H9 (cell line): ENCODE data around the gene IGIP. TPM values are rescaled to one million over a fixed set of nuclear protein-coding genes. Genes with fewer than 3 reads are reported as not detected.

Experiments
- DNase-seq: peaks from one replicate; pipeline ENCODE4 v3.0.0-alpha.2; 2017
- H2AFZ ChIP-seq: one replicate; pipeline ENCODE4 v1.6.1; 2013; ENCODE audit warnings: mild to moderate bottlenecking, low read length, control low read depth, moderate library complexity
- H2AK5ac ChIP-seq: 2 replicates; pipeline ENCODE4 v1.6.1; 2013; ENCODE audit warnings: low read length, control low read depth, mixed read lengths; ENCODE audit not compliant: insufficient read length
- H2BK120ac ChIP-seq: one replicate; pipeline ENCODE4 v1.6.1; 2013; ENCODE audit warnings: low read depth, mild to moderate bottlenecking, low read length, control low read depth, inconsistent platforms; ENCODE audit not compliant: poor library complexity, severe bottlenecking
- H2BK12ac ChIP-seq: 2 replicates; pipeline ENCODE4 v1.6.1; 2013; ENCODE audit warnings: low read length, control low read depth, mixed read lengths, low read depth; ENCODE audit not compliant: insufficient read length
- H2BK15ac ChIP-seq: 2 replicates; pipeline ENCODE4 v1.6.1; 2013; ENCODE audit warnings: low read depth, low read length, control low read depth
- H2BK20ac ChIP-seq: one replicate; pipeline ENCODE4 v1.6.1; 2013; ENCODE audit warnings: low read depth, mild to moderate bottlenecking, low read length, control low read depth, inconsistent platforms; ENCODE audit not compliant: poor library complexity, severe bottlenecking
- H2BK5ac ChIP-seq: 2 replicates; pipeline ENCODE4 v1.6.1; 2013; ENCODE audit warnings: low read length, control low read depth, mixed read lengths; ENCODE audit not compliant: insufficient read length
- H3K14ac ChIP-seq: 2 replicates; pipeline ENCODE4 v1.6.1; 2013; ENCODE audit warnings: low read length, control low read depth; ENCODE audit not compliant: insufficient read depth
- H3K18ac ChIP-seq: 2 replicates; pipeline ENCODE4 v1.6.1; 2013; ENCODE audit warnings: low read depth, mild to moderate bottlenecking, mixed read lengths, low read length, control low read depth; ENCODE audit not compliant: insufficient read length
- H3K23ac ChIP-seq: 2 replicates; pipeline ENCODE4 v1.6.1; 2013; ENCODE audit warnings: low read length, control low read depth, mixed read lengths, low read depth; ENCODE audit not compliant: insufficient read length
- H3K23me2 ChIP-seq: 2 replicates; pipeline ENCODE4 v1.6.1; 2013; ENCODE audit warnings: low read depth, mild to moderate bottlenecking, mixed read lengths, low read length, control low read depth; ENCODE audit not compliant: insufficient read length, poor library complexity, severe bottlenecking
- H3K27ac ChIP-seq: 2 replicates; pipeline ENCODE4 v1.5.1; 2013; ENCODE audit warnings: low read length, control low read depth, mixed read lengths, low read depth; ENCODE audit not compliant: insufficient read length
- H3K27me3 ChIP-seq: 2 replicates; pipeline ENCODE4 v1.6.1; 2013; ENCODE audit warnings: low read length, control low read depth, inconsistent platforms; ENCODE audit not compliant: insufficient read depth
- H3K4ac ChIP-seq: 2 replicates; pipeline ENCODE4 v1.6.1; 2013; ENCODE audit warnings: low read depth, mild to moderate bottlenecking, control low read depth, inconsistent platforms, low read length, moderate library complexity
- H3K4me1 ChIP-seq: 2 replicates; pipeline ENCODE4 v1.6.1; 2013; ENCODE audit warnings: low read length, control low read depth, inconsistent platforms; ENCODE audit not compliant: insufficient read depth
- H3K4me2 ChIP-seq: 2 replicates; pipeline ENCODE4 v1.6.1; 2013; ENCODE audit warnings: low read length, control low read depth, mixed read lengths; ENCODE audit not compliant: insufficient read length, insufficient read depth
- H3K56ac ChIP-seq: 2 replicates; pipeline ENCODE4 v1.6.1; 2013; ENCODE audit warnings: low read depth, mild to moderate bottlenecking, mixed read lengths, low read length, control low read depth; ENCODE audit not compliant: insufficient read length
- H3K79me1 ChIP-seq: 2 replicates; pipeline ENCODE4 v1.6.1; 2013; ENCODE audit warnings: low read depth, mild to moderate bottlenecking, moderate library complexity, low read length, control low read depth, inconsistent platforms; ENCODE audit not compliant: insufficient read depth, poor library complexity, severe bottlenecking
- H3K79me2 ChIP-seq: 2 replicates; pipeline ENCODE4 v1.6.1; 2013; ENCODE audit warnings: low read length, control low read depth, inconsistent platforms; ENCODE audit not compliant: insufficient read depth
- H3K9ac ChIP-seq: 2 replicates; pipeline ENCODE4 v1.6.1; 2013; ENCODE audit warnings: low read length, control low read depth, mixed read lengths; ENCODE audit not compliant: insufficient read length; ENCODE audit errors: extremely low read depth
- H3K9me3 ChIP-seq: one replicate; pipeline ENCODE4 v1.6.1; 2013; ENCODE audit warnings: low read depth, low read length, inconsistent platforms; ENCODE audit not compliant: control insufficient read depth
- H3T11ph ChIP-seq: one replicate; pipeline ENCODE4 v1.6.1; 2013; ENCODE audit warnings: mild to moderate bottlenecking, low read length, control low read depth, inconsistent platforms
- H4K20me1 ChIP-seq: one replicate; pipeline ENCODE4 v1.6.1; 2013; ENCODE audit not compliant: control insufficient read depth, insufficient read length, insufficient read depth
- H4K5ac ChIP-seq: 2 replicates; pipeline ENCODE4 v1.6.1; 2013; ENCODE audit warnings: low read depth, mild to moderate bottlenecking, mixed read lengths, low read length, control low read depth; ENCODE audit not compliant: insufficient read length
- H4K8ac ChIP-seq: replicated peaks from 2 replicates; pipeline ENCODE4 v1.6.1; 2013; ENCODE audit warnings: low read length, control low read depth, mixed read lengths, low read depth; ENCODE audit not compliant: insufficient read length
- H4K91ac ChIP-seq: 2 replicates; pipeline ENCODE4 v1.6.1; 2013; ENCODE audit warnings: low read depth, mild to moderate bottlenecking, moderate library complexity, mixed read lengths, low read length, control low read depth; ENCODE audit not compliant: insufficient read length
- H3K27ac Mint-ChIP-seq, 3 experiments: 2 replicates in 2 of 3; 3 replicates in 1 of 3; pipeline ENCODE4 v1.8.0; 2020 to 2021; ENCODE audit warnings: mixed read lengths in 3 of 3, mild to moderate bottlenecking in 1 of 3, moderate library complexity in 1 of 3
- H3K27me3 Mint-ChIP-seq: 2 replicates; pipeline ENCODE4 v1.8.0; 2021; ENCODE audit warnings: low read depth, mild to moderate bottlenecking, moderate library complexity, mixed read lengths
- H3K36me3 Mint-ChIP-seq, 3 experiments: 2 replicates in 2 of 3; 3 replicates in 1 of 3; pipeline ENCODE4 v1.8.0; 2020 to 2021; ENCODE audit warnings: low read depth in 3 of 3, mixed read lengths in 3 of 3; ENCODE audit not compliant: insufficient read depth in 1 of 3
- H3K4me1 Mint-ChIP-seq, 2 experiments: 2 replicates each; pipeline ENCODE4 v1.8.0; 2020; ENCODE audit warnings: mixed read lengths in 2 of 2
- H3K4me3 Mint-ChIP-seq, 2 experiments: 2 replicates in 1 of 2; 3 replicates in 1 of 2; pipeline ENCODE4 v1.8.0; 2020 to 2021; ENCODE audit warnings: mild to moderate bottlenecking in 2 of 2, mixed read lengths in 2 of 2, moderate library complexity in 1 of 2
- H3K9me3 Mint-ChIP-seq, 2 experiments: 2 replicates in 1 of 2; 3 replicates in 1 of 2; pipeline ENCODE4 v1.8.0; 2020; ENCODE audit warnings: mild to moderate bottlenecking in 2 of 2, mixed read lengths in 2 of 2, moderate library complexity in 1 of 2
- CTCF ChIP-seq: fragments of 200-600 bp; sonication (generic); conservative IDR thresholded peaks from 3 replicates; pipeline ENCODE4 v1.8.0; 2021; ENCODE audit warnings: antibody characterized with exemption, mild to moderate bottlenecking
- WGBS: extraction: QIAGEN DNeasy Blood & Tissue Kit; methylation state at CpG from one replicate; pipeline ENCODE4 v1.1.7; 2013; ENCODE audit warnings: missing lambda C conversion rate, low lambda C conversion rate, mixed read lengths; ENCODE audit not compliant: insufficient read length; ENCODE audit errors: extremely low coverage; 5-methylcytosine and 5-hydroxymethylcytosine counted together
- total RNA-seq: library from RNA; stranded (reverse); gene quantifications from 2 replicates; pipeline ENCODE4 v1.2.1, GENCODE V29; 2021

The IGIP gene
- total RNA-seq, 1 experiment from 2014 or later = 0.52 TPM

GRCh38 chr5:140090251-140090650 is 35.5 kb upstream of the IGIP start:
- Histone ChIP-seq H2BK5ac (no peak overlapping the region), H4K5ac (no peak overlapping the region), H3K18ac (no peak overlapping the region), H4K20me1 (no peaks in the 10 kb centered on the region), H2BK20ac (no peak overlapping the region), H3K4ac (no peak overlapping the region), H4K91ac (no peak overlapping the region), H2BK120ac (no peak overlapping the region), H3K79me2 (no peaks in the 10 kb centered on the region), H3T11ph (no peak overlapping the region), H2AFZ (no peak overlapping the region), H2AK5ac (no peak overlapping the region), H3K23ac (no peak overlapping the region), H3K27ac (no peak overlapping the region), H2BK15ac (no peak overlapping the region), H3K4me1 (no peaks in the 10 kb centered on the region), H3K23me2 (no peaks in the 10 kb centered on the region), H3K9me3 (no peaks in the 10 kb centered on the region), H3K27me3 (no peaks in the 10 kb centered on the region), H3K14ac (no peak overlapping the region), H3K56ac (no peak overlapping the region), H2BK12ac (no peak overlapping the region), H3K9ac (no peak overlapping the region), H3K4me2 (no peak overlapping the region), H3K79me1 (no peaks in the 10 kb centered on the region), H4K8ac (no peak overlapping the region)
- peaks cover 57% of the 10 kb centered on the region for H3K27me3 Mint-ChIP-seq
- WGBS = no CpG with 5 or more reads among the region's 1 CpG
- no peak for TF ChIP-seq CTCF
- H3K9me3 Mint-ChIP-seq = no peaks in the 10 kb centered on the region
- DNase-seq = no peak
- H3K36me3 Mint-ChIP-seq = no peaks in the 10 kb centered on the region
- H3K4me3 Mint-ChIP-seq = no peak overlapping the region
- no peaks in the 10 kb centered on the region for H3K4me1 Mint-ChIP-seq
- no peak overlapping the region for H3K27ac Mint-ChIP-seq
